Measurements from ENCODE around the gene SLC5A6.

Gene SLC5A6

DNA sequence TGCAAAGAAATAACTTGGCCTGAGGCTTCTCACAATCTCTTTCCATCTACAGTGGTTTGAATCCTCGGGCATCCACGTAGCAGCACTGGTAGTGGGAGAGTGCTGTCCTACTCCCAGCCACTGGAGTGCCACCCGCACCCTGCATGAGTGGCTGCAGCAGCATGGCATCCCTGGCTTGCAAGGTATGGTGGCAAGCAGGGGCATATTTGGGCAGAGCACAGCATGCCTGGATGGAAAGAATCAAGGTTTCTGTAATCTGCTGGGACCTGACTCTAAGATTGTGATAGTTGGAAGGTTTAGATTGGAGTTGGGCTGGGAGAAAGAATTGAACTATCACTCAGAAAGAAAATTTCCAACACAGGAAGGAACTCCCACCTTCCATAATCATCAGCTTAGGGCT, 9.1 kb upstream of the SLC5A6 start:
- TF ChIP-seq, protein P1, sequence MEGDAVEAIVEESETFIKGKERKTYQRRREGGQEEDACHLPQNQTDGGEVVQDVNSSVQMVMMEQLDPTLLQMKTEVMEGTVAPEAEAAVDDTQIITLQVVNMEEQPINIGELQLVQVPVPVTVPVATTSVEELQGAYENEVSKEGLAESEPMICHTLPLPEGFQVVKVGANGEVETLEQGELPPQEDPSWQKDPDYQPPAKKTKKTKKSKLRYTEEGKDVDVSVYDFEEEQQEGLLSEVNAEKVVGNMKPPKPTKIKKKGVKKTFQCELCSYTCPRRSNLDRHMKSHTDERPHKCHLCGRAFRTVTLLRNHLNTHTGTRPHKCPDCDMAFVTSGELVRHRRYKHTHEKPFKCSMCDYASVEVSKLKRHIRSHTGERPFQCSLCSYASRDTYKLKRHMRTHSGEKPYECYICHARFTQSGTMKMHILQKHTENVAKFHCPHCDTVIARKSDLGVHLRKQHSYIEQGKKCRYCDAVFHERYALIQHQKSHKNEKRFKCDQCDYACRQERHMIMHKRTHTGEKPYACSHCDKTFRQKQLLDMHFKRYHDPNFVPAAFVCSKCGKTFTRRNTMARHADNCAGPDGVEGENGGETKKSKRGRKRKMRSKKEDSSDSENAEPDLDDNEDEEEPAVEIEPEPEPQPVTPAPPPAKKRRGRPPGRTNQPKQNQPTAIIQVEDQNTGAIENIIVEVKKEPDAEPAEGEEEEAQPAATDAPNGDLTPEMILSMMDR (IDR thresholded peaks at IDR 0.05; ENCODE audit: low read depth, low read length) = no peak
- H3K4me3 ChIP-seq (ENCODE audit: low read depth, low read length) = no peak overlapping the region

DNA sequence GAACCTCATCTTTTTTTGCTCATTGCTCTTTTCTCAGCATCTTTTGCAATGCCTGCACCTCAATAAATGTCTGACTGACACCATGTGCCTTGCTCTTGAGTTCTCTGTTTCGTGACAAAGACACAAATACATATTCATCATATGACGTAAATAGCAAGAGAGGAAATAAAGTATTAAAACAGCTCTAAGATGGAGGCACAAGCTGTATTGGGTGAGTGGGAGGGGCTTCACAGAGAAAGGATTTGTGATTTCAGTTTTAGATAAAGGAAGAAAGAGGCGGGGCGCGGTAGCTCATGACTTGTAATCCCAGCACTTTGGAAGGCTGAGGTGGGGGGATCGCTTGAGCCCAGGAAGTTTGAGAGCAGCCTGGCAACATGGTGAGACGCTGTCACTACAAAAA, 8.0 kb upstream of the SLC5A6 start:
- TF ChIP-seq, protein P1 (IDR thresholded peaks at IDR 0.05; ENCODE audit: low read depth, low read length) = no peak
- no peak overlapping the region for H3K4me3 ChIP-seq (ENCODE audit: low read depth, low read length)

DNA sequence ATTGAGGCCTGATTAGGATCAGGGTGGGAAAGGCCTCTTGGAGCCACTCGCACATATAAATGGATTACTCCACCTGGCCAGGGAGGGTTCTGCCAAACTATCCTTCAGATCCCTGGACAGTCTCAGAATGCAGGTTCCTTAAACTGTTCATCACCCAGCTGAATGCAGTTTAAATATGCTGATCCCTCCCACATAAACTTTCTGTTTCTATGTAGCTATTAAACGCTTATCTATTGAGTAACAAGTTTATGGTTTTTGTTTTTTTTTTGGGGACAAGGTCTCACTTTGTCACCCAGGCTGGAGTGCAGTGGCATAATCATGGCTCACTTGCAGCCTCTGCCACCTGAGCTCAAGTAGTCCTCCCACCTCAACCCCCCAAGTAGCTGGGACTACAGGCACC, 7.0 kb upstream of the SLC5A6 start:
- TF ChIP-seq, protein P1 (IDR thresholded peaks at IDR 0.05; ENCODE audit: low read depth, low read length) = no peak
- no peak overlapping the region for H3K4me3 ChIP-seq (ENCODE audit: low read depth, low read length)

DNA sequence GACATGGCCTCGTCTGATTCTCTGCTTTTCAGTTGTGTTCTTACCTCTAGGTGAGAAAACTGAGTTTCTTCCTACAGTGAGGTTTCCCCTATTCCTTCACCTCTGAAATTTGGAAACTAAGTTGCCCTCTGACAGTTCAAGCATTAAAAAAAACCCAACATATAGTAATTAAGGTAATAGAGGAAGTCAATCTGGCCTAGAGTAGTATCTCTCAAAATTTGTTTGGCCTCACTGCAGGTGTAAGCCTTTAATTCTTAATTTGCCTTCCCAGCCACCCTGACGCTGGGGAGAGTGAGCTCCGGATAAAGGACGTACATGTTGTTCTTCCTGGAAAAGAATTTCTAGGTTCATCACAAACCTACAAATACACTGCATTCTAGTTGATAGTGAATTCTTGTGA, 6.5 kb upstream of the SLC5A6 start:
- TF ChIP-seq, protein P1 (IDR thresholded peaks at IDR 0.05; ENCODE audit: low read depth, low read length) = no peak

DNA sequence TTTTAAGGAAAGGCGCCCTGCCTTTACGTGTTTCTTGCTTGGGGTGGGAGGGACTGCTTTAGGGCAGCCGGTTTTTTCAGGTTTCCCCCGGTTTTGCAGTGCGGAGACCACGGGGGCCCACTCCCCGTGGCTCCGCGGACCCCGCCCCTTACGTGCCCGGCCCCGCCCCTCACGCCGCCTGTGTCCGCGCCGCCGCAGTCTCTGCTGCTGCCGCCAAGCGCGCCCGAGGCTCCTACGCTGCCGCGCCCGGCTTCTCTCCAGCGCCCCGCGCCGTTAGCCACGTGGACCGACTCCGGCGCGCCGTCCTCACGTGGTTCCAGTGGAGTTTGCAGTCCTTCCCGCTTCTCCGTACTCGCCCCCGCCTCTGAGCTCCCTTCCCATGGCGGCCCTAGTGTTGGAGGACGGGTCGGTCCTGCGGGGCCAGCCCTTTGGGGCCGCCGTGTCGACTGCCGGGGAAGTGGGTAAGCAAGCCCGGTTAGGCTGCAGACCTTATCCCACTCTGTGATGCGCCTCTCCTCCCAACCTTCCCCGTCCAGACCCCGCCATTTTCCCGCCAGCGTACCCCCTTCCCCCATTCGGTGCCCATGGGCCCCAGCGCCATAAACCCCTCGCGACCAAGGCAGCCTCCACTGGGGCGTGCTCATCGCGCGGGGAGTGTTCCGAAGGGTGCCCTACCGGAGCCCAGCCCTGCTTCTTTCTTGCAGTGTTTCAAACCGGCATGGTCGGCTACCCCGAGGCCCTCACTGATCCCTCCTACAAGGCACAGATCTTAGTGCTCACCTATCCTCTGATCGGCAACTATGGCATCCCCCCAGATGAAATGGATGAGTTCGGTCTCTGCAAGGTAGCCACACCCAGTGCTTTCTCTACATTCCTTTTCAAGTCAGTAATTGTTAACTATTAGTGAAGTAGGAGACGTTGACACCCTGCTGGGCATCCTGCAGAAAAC, 5.4 kb upstream of the SLC5A6 start, which contains the start of gene CAD:
Gene CAD (plus strand): TSS at position 197 of the 949 bp plus-strand sequence. CDS start 183 bp downstream, at position 380.
- TF ChIP-seq, protein P1 (IDR thresholded peaks at IDR 0.05; ENCODE audit: low read depth, low read length) = no peak
- H3K4me3 ChIP-seq (ENCODE audit: low read depth, low read length) = peak within 1 kb of the TSS; percentile 83

More for the DNA sequence above, 6.5 kb upstream of the SLC5A6 start:
- no peak overlapping the region for H3K4me3 ChIP-seq (ENCODE audit: low read depth, low read length)

DNA sequence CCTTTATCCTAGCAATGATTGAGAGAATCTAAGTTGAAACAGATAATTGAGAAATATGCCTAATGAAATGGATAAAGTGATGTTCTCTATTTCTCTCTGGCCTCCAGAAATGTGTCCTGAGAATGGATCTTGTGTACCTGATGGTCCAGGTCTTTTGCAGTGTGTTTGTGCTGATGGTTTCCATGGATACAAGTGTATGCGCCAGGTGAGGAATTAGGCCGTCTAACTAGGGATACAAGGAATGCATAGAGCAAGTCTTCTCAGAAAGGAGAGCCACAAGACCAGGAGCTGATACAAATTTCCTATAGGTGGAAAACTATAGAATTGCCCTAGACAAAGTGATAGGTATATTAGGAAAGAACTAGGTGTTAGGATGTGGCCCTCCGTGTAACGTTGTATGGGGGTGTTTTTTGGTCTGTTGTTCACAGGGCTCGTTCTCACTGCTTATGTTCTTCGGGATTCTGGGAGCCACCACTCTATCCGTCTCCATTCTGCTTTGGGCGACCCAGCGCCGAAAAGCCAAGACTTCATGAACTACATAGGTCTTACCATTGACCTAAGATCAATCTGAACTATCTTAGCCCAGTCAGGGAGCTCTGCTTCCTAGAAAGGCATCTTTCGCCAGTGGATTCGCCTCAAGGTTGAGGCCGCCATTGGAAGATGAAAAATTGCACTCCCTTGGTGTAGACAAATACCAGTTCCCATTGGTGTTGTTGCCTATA, 4.5 kb upstream of the SLC5A6 start:
- peak overlapping the region; percentile 83 for H3K4me3 ChIP-seq (ENCODE audit: low read depth, low read length)
- TF ChIP-seq, protein P1 (IDR thresholded peaks at IDR 0.05; ENCODE audit: low read depth, low read length) = no peak

DNA sequence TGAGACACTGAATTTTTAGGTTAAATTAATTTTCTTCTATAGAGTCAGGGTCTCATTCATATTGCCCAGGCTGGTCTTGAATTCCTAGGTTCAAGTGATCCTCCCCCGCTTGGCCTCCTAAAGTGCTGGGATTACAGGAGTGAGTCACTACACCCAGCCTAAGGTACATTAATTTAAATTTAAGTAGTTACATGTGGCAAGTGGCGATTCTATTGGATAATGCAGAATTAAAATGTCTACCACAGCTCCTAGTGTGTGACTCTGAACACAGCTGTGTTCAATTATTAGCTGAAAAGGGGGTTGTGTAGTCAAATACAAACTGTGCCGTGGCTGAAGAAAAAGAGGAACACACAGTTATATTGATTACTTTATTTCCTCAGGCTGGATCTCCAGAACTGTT, 2.9 kb upstream of the SLC5A6 start:
- H3K4me3 ChIP-seq (ENCODE audit: low read depth, low read length) = no peak overlapping the region
- TF ChIP-seq, protein P1 (IDR thresholded peaks at IDR 0.05; ENCODE audit: low read depth, low read length) = no peak
